IMR-90 (cell line): ENCODE results near the gene EPO.

ENCODE experiments used
- NFE2L2 ChIP-seq: fragments of 150-350 bp; IDR thresholded peaks from 2 replicates; pipeline ENCODE4 v1.6.1; 2016; ENCODE audit warnings: low read depth, mild to moderate bottlenecking, low read length
- POLR2A ChIP-seq: IDR thresholded peaks from 2 replicates; pipeline ENCODE4 v1.6.1; 2012; ENCODE audit warnings: mild to moderate bottlenecking, low read depth, low read length
- RAD21 ChIP-seq: IDR thresholded peaks from 2 replicates; pipeline ENCODE4 v1.6.1; 2012; ENCODE audit warnings: low read length, improper control_type of control experiment
- TF ChIP-seq, protein P1 (sequence below): conservative IDR thresholded peaks from 2 replicates; pipeline ENCODE4 v1.5.1; 2012; ENCODE audit warnings: mild to moderate bottlenecking, low read depth, low read length, improper control_type of control experiment

DNA sequence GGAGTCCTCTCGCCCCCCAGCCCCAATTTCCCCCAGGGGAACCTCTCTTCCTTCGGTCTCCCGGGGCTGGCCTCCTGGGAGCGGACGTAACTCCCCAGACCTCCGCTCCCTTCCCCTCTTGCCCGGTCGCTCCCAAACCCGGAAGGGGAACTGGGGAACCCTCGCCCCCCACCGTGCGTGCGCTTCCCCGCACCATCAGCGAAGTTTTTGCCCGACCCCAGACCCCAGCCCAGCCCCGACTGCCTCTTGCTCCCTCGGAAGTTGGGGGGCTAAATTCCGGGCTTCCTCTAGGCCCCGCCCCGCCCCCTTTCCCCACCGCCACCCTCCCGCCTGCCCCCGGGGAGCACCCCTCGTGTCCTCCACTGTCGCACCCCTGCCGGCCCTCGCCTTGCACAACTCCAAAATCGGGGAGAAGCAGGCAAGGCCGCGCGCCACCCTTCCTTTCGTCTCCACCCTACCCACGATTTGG, 46.3 kb upstream of the EPO start:
- TF ChIP-seq, protein P1, sequence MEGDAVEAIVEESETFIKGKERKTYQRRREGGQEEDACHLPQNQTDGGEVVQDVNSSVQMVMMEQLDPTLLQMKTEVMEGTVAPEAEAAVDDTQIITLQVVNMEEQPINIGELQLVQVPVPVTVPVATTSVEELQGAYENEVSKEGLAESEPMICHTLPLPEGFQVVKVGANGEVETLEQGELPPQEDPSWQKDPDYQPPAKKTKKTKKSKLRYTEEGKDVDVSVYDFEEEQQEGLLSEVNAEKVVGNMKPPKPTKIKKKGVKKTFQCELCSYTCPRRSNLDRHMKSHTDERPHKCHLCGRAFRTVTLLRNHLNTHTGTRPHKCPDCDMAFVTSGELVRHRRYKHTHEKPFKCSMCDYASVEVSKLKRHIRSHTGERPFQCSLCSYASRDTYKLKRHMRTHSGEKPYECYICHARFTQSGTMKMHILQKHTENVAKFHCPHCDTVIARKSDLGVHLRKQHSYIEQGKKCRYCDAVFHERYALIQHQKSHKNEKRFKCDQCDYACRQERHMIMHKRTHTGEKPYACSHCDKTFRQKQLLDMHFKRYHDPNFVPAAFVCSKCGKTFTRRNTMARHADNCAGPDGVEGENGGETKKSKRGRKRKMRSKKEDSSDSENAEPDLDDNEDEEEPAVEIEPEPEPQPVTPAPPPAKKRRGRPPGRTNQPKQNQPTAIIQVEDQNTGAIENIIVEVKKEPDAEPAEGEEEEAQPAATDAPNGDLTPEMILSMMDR, result no peak
- TF ChIP-seq NFE2L2, result no peak
- TF ChIP-seq RAD21, result no peak
- TF ChIP-seq POLR2A, result no peak
